Mesodermal cell (in vitro differentiated cells): Measurements from ENCODE around the gene ZNF281. TPM values are rescaled to one million over a fixed set of nuclear protein-coding genes. Genes with fewer than 3 reads are reported as not detected.
A peak's percentile ranks its signal among the peaks of the same experiment; 100 is the strongest.

ENCODE experiments used
- H3K27ac ChIP-seq: 2 replicates; pipeline ENCODE4 v1.7.0; 2013; ENCODE audit warnings: mild to moderate bottlenecking, low read depth, low read length, moderate library complexity; ENCODE audit not compliant: severe bottlenecking
- H3K36me3 ChIP-seq: 2 replicates; pipeline ENCODE4 v1.7.1; 2013; ENCODE audit warnings: mild to moderate bottlenecking, low read length, moderate library complexity; ENCODE audit not compliant: control insufficient read depth, insufficient read depth
- H3K4me1 ChIP-seq: one replicate; pipeline ENCODE4 v1.7.1; 2013; ENCODE audit warnings: mild to moderate bottlenecking, low read length; ENCODE audit not compliant: insufficient read depth, control insufficient read depth, poor library complexity, severe bottlenecking
- H3K4me3 ChIP-seq: 2 replicates; pipeline ENCODE4 v1.7.0; 2013; ENCODE audit warnings: low read length, control low read depth, mild to moderate bottlenecking; ENCODE audit not compliant: insufficient read depth, poor library complexity, severe bottlenecking; ENCODE audit errors: extremely low read depth
- H3K9me3 ChIP-seq: 2 replicates; pipeline ENCODE4 v1.7.1; 2013; ENCODE audit warnings: mild to moderate bottlenecking, low read length, moderate library complexity; ENCODE audit not compliant: control insufficient read depth
- WGBS, 2 experiments: methylation state at CpG; one replicate each; pipeline ENCODE4 v1.1.5; 2013; ENCODE audit warnings: missing lambda C conversion rate in 2 of 2; ENCODE audit not compliant: insufficient coverage in 2 of 2; 5-methylcytosine and 5-hydroxymethylcytosine counted together
- polyA plus RNA-seq, 2 experiments: library from polyadenylated mRNA; stranded (reverse); fragments of 50-300 nt; gene quantifications; one replicate each; pipeline ENCODE4 v1.2.3, GENCODE V29; 2013

ZNF281 gene, protein sequence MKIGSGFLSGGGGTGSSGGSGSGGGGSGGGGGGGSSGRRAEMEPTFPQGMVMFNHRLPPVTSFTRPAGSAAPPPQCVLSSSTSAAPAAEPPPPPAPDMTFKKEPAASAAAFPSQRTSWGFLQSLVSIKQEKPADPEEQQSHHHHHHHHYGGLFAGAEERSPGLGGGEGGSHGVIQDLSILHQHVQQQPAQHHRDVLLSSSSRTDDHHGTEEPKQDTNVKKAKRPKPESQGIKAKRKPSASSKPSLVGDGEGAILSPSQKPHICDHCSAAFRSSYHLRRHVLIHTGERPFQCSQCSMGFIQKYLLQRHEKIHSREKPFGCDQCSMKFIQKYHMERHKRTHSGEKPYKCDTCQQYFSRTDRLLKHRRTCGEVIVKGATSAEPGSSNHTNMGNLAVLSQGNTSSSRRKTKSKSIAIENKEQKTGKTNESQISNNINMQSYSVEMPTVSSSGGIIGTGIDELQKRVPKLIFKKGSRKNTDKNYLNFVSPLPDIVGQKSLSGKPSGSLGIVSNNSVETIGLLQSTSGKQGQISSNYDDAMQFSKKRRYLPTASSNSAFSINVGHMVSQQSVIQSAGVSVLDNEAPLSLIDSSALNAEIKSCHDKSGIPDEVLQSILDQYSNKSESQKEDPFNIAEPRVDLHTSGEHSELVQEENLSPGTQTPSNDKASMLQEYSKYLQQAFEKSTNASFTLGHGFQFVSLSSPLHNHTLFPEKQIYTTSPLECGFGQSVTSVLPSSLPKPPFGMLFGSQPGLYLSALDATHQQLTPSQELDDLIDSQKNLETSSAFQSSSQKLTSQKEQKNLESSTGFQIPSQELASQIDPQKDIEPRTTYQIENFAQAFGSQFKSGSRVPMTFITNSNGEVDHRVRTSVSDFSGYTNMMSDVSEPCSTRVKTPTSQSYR
- 27.1 TPM for polyA plus RNA-seq (2013, experiment 1 of 2)
- polyA plus RNA-seq (2013, experiment 2 of 2), result 28.1 TPM

DNA sequence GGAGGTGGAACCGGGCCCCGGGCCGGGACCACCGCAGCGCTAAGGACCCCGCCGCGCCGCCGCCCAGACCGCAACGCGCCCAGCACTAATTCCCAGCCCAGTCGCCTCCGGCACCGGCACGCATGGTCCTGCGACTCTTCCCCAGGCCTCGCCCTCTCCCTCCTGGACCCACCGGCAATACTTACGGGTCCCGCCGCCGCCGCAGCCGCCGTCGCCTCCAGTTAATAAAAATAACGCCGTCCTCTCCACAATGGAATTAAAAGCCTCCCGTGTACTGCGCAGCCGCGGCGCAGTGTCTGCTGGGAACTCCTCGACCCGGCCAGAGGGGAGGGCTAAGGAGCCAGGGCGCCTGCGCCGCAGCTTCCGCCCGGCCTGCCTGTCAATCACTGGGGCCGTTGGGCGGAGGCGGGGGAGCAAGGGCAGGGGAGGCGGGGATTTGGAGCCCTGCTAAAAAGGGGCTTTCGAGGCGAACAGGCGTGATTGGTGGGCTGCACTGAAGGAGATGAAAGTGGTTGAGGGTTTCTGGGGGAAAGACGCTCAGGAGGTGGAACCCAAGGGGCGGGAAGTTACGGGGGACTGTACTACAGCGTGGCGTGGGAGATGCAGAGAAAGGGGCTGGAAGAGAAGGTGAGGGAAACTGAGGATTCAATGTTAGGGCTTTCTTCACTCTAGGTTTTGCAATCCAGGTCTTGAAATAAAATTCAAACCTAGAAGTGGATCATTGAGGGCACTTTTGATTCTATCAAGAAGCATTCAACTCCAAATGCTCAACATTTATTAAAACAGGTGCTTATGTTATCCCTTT lies at the start of gene ZNF281:
Gene ZNF281 (minus strand): TSS at position 276 of the 805 bp plus-strand sequence. CDS start 331 bp downstream, outside the sequence.
- peak within 1 kb of the TSS; percentile 88 for H3K4me3 ChIP-seq
- 0 to 1% methylated on average over 29 to 49 of the region's 54 CpGs for WGBS, 2 experiments
- H3K36me3 ChIP-seq, result peaks cover 40% of the 10 kb centered on the region
- H3K4me1 ChIP-seq, result peaks cover 17% of the 10 kb centered on the region
- peak within 1 kb of the TSS; percentile 58 for H3K27ac ChIP-seq
- no peaks in the 10 kb centered on the region for H3K9me3 ChIP-seq

DNA sequence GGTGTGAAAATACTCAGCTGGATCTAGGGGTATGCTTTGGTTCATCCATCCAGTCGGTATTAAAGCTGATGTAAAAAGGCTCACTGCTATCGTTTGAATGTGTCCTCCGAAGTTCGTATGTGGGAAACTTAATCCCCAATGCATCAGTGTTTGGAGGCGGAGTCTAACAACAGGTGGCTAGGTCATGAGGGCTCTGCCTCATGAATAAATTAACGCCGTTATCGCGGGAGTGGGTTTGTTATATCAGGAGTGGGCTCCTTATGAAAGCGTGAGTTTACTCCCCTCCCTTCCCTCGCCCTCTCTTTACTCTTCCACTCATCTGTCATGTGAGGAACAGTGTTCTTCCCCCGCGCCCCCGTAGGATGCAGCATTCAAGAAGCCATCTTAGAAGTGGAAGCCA lies 48.9 kb upstream of the ZNF281 start:
- Histone ChIP-seq H3K27ac (no peak overlapping the region), H3K4me3 (no peak overlapping the region), H3K9me3 (no peaks in the 10 kb centered on the region), H3K4me1 (no peaks in the 10 kb centered on the region), H3K36me3 (no peaks in the 10 kb centered on the region)
- 93 to 100% methylated on average over 7 to 10 of the region's 14 CpGs for WGBS, 2 experiments

DNA sequence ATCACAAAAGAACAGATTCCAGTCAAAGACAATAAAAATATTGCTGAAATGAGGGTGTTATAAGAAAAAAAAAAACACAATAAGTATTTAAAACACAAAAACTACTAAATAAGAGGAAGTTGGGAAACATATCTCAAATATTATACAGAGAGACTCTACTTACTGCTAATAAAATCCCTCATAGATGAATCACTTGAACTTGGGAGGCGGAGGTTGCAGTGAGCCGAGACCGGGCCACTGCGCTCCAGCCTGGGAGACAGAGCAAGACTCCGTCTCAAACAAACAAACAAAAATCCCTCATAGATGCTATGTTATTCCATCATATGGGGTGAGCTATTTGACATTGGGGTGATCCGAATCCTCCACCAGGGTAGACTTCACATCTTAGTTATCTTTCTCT lies 48.0 kb upstream of the ZNF281 start:
- Histone ChIP-seq H3K27ac (no peak overlapping the region), H3K9me3 (no peaks in the 10 kb centered on the region), H3K36me3 (no peaks in the 10 kb centered on the region), H3K4me1 (no peaks in the 10 kb centered on the region), H3K4me3 (no peak overlapping the region)
- 100% methylated on average over 2 of the region's 6 CpGs; no CpG with 5 or more reads in 1 of the 2 experiments for WGBS, 2 experiments

DNA sequence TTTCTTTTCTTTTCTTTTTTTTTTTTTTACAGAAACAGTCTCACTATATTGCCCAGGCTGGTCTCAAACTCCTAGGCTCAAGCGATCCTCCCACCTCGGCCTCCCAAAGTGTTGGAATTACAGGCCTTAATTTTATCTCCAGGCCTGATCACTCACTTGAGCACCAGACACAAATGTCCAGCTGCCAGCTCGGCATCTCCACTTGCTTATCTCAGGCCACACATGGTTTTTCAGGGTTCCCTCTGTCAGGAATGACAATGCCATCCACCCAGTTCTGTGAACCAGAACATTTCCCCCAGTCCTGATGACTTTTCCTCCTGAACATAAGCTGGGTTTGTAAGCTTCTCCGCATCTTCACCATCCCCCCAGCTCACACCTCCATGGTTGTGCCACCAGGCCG lies 44.6 kb upstream of the ZNF281 start:
- Histone ChIP-seq H3K4me1 (no peaks in the 10 kb centered on the region), H3K36me3 (no peaks in the 10 kb centered on the region), H3K27ac (no peak overlapping the region), H3K4me3 (no peak overlapping the region), H3K9me3 (no peaks in the 10 kb centered on the region)
- WGBS, 2 experiments, result 85 to 98% methylated on average over 4 to 5 of the region's 5 CpGs

DNA sequence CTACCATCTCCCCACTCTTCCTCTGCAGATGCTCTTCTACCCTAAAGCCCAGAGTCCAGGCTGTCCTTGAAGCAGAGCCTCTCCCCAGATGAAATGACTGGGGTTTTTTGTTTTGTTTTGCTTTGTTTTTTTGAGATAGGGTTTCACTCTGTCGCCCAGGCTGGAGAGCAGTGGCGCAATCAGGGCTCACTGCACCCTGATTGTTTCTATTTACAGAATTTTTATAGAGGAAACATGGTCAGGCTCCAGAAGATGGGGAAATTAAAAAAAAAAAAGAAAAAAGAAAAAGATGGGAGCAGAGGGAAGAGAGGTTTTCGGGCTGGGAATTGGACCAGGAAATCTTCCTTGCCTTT lies 43.7 kb upstream of the ZNF281 start:
- no peak overlapping the region for H3K4me3 ChIP-seq

DNA sequence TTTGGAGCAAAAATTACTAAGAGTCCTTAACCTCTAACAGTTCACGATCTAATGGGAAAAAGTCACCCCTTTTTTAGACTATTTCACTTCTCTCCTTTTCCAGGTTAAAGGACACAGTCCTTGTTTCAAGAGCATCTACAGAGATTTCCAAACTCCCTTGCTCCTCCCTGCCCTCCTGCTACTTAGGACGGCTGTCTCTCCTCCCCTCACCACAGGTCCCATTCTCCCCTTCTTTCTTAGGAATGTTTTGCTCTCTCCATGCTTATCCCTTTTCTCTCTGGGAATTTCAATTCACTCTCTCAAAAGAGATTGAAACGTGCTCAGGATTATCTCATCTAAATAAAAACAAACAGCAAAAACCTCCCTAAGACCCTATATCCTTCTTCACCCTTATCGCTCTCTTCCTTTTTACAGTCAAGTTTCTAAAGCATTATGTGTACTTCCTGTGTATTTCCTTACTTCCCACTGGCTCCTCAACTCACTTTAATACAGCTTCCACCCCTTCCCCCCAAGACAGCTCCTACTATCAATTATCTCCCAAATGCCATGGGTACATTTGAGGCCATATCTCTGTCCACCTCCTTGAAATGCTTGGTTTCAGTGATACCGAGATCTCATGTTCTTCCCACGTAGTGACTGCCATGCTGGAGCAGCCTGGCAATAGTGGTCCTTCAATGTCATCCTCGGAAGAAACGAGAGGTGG lies 43.2 kb upstream of the ZNF281 start:
- Histone ChIP-seq H3K36me3 (no peaks in the 10 kb centered on the region), H3K4me3 (no peak overlapping the region), H3K9me3 (no peaks in the 10 kb centered on the region), H3K27ac (no peak overlapping the region), H3K4me1 (no peaks in the 10 kb centered on the region)
- WGBS, 2 experiments, result 78% methylated on average over 6 to 8 of the region's 8 CpGs

More for the DNA sequence above, 43.7 kb upstream of the ZNF281 start:
- WGBS, 2 experiments, result 80 to 95% methylated on average over 1 to 2 of the region's 3 CpGs
- H3K27ac ChIP-seq, result no peak overlapping the region
- no peaks in the 10 kb centered on the region for H3K4me1 ChIP-seq
- H3K36me3 ChIP-seq, result no peaks in the 10 kb centered on the region
- H3K9me3 ChIP-seq, result no peaks in the 10 kb centered on the region

DNA sequence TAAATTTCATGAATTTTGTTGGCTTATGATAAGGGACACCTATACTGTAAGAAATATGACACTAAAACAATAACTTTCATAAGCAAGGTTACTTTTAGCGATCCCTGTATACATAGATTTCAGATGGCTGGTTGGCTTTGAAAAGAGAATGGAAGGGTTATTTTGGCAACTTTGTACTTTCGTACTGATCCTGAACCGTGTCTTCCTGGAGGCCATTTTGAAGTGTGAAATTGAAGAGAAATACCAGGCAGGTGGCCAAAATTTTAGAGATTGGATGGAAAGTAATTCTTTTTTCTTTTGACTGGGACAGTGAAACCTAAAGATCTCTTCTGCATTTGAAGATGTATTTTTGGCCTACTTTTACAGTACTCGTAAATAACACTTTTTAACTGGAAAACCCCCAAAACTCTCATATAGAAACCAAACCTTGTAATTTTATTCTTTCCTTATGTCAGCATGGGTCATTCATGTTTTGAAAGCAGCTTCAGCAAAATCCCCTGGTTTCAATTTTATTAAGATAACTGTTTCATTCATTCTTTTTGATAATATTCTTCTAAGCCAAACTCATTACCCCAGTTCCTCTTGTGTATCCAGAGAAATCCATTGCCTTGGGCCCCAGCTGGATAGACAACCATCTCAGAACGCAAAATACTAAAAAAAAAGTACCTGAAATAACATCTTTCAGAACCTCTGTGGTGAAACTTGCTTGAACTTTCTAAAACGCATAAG lies 38.4 kb upstream of the ZNF281 start:
- no peaks in the 10 kb centered on the region for H3K36me3 ChIP-seq

DNA sequence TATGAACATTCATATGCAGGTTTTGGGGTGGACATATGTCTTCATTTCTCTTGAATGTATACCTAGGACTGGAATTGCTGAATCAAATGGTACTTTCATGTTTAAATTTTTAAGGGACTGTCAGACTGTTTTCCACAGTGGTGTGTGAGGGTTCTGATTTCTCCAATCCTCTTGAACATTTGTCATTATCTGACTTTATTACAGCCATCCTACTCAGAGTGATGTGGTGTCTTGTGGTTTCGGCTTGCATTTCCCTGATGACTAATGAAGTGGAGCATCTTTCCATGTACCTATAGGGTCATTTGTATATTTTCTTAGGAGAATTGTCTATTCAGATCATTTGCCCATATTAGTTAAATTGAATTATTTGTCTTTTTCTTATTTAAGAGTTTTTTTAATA lies 35.4 kb upstream of the ZNF281 start:
- Histone ChIP-seq H3K27ac (no peak overlapping the region), H3K9me3 (no peaks in the 10 kb centered on the region), H3K4me3 (no peak overlapping the region), H3K36me3 (no peaks in the 10 kb centered on the region), H3K4me1 (no peaks in the 10 kb centered on the region)
- no CpG with 5 or more reads among the region's 1 CpG for WGBS, 2 experiments

More for the DNA sequence above, 38.4 kb upstream of the ZNF281 start:
- Histone ChIP-seq H3K4me1 (no peaks in the 10 kb centered on the region), H3K27ac (no peak overlapping the region), H3K9me3 (no peaks in the 10 kb centered on the region), H3K4me3 (no peak overlapping the region)
- 91 to 96% methylated on average over 4 of the region's 6 CpGs for WGBS, 2 experiments

DNA sequence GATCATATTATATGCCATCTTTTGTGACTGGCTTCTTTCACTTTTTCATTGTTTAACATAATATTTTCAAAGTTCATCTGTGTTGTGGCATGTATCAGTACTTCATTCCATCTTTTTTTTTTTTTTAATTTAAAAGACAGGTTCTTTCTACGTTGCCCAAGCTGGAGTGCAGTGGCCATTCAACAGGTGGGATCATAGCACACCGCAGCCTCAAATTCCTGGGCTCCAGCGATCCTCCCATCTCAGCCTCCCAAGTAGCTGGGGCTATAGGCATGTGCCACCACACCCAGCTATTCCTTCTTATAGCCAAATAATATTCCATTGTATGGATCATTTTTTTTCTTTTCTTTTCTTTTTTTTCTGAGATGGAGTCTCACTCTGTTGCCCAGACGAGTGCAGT lies 34.6 kb upstream of the ZNF281 start:
- H3K27ac ChIP-seq, result no peak overlapping the region
- 64% methylated on average over 2 of the region's 4 CpGs; no CpG with 5 or more reads in 1 of the 2 experiments for WGBS, 2 experiments
- no peaks in the 10 kb centered on the region for H3K9me3 ChIP-seq
- no peaks in the 10 kb centered on the region for H3K4me1 ChIP-seq
- H3K4me3 ChIP-seq, result no peak overlapping the region
- H3K36me3 ChIP-seq, result no peaks in the 10 kb centered on the region
